H9 (cell line): ENCODE results near the gene LPAR1. TPM values are rescaled to one million over a fixed set of nuclear protein-coding genes. Genes with fewer than 3 reads are reported as not detected.

Source experiments
- DNase-seq: peaks from one replicate; pipeline ENCODE4 v3.0.0-alpha.2; 2017
- H2AFZ ChIP-seq: one replicate; pipeline ENCODE4 v1.6.1; 2013; ENCODE audit warnings: mild to moderate bottlenecking, low read length, control low read depth, moderate library complexity
- H2AK5ac ChIP-seq: 2 replicates; pipeline ENCODE4 v1.6.1; 2013; ENCODE audit warnings: low read length, control low read depth, mixed read lengths; ENCODE audit not compliant: insufficient read length
- H2BK120ac ChIP-seq: one replicate; pipeline ENCODE4 v1.6.1; 2013; ENCODE audit warnings: low read depth, mild to moderate bottlenecking, low read length, control low read depth, inconsistent platforms; ENCODE audit not compliant: poor library complexity, severe bottlenecking
- H2BK12ac ChIP-seq: 2 replicates; pipeline ENCODE4 v1.6.1; 2013; ENCODE audit warnings: low read length, control low read depth, mixed read lengths, low read depth; ENCODE audit not compliant: insufficient read length
- H2BK15ac ChIP-seq: 2 replicates; pipeline ENCODE4 v1.6.1; 2013; ENCODE audit warnings: low read depth, low read length, control low read depth
- H2BK20ac ChIP-seq: one replicate; pipeline ENCODE4 v1.6.1; 2013; ENCODE audit warnings: low read depth, mild to moderate bottlenecking, low read length, control low read depth, inconsistent platforms; ENCODE audit not compliant: poor library complexity, severe bottlenecking
- H2BK5ac ChIP-seq: 2 replicates; pipeline ENCODE4 v1.6.1; 2013; ENCODE audit warnings: low read length, control low read depth, mixed read lengths; ENCODE audit not compliant: insufficient read length
- H3K14ac ChIP-seq: 2 replicates; pipeline ENCODE4 v1.6.1; 2013; ENCODE audit warnings: low read length, control low read depth; ENCODE audit not compliant: insufficient read depth
- H3K18ac ChIP-seq: 2 replicates; pipeline ENCODE4 v1.6.1; 2013; ENCODE audit warnings: low read depth, mild to moderate bottlenecking, mixed read lengths, low read length, control low read depth; ENCODE audit not compliant: insufficient read length
- H3K23ac ChIP-seq: 2 replicates; pipeline ENCODE4 v1.6.1; 2013; ENCODE audit warnings: low read length, control low read depth, mixed read lengths, low read depth; ENCODE audit not compliant: insufficient read length
- H3K23me2 ChIP-seq: 2 replicates; pipeline ENCODE4 v1.6.1; 2013; ENCODE audit warnings: low read depth, mild to moderate bottlenecking, mixed read lengths, low read length, control low read depth; ENCODE audit not compliant: insufficient read length, poor library complexity, severe bottlenecking
- H3K27ac ChIP-seq: 2 replicates; pipeline ENCODE4 v1.5.1; 2013; ENCODE audit warnings: low read length, control low read depth, mixed read lengths, low read depth; ENCODE audit not compliant: insufficient read length
- H3K27me3 ChIP-seq: 2 replicates; pipeline ENCODE4 v1.6.1; 2013; ENCODE audit warnings: low read length, control low read depth, inconsistent platforms; ENCODE audit not compliant: insufficient read depth
- H3K4ac ChIP-seq: 2 replicates; pipeline ENCODE4 v1.6.1; 2013; ENCODE audit warnings: low read depth, mild to moderate bottlenecking, control low read depth, inconsistent platforms, low read length, moderate library complexity
- H3K4me1 ChIP-seq: 2 replicates; pipeline ENCODE4 v1.6.1; 2013; ENCODE audit warnings: low read length, control low read depth, inconsistent platforms; ENCODE audit not compliant: insufficient read depth
- H3K4me2 ChIP-seq: 2 replicates; pipeline ENCODE4 v1.6.1; 2013; ENCODE audit warnings: low read length, control low read depth, mixed read lengths; ENCODE audit not compliant: insufficient read length, insufficient read depth
- H3K56ac ChIP-seq: 2 replicates; pipeline ENCODE4 v1.6.1; 2013; ENCODE audit warnings: low read depth, mild to moderate bottlenecking, mixed read lengths, low read length, control low read depth; ENCODE audit not compliant: insufficient read length
- H3K79me1 ChIP-seq: 2 replicates; pipeline ENCODE4 v1.6.1; 2013; ENCODE audit warnings: low read depth, mild to moderate bottlenecking, moderate library complexity, low read length, control low read depth, inconsistent platforms; ENCODE audit not compliant: insufficient read depth, poor library complexity, severe bottlenecking
- H3K79me2 ChIP-seq: 2 replicates; pipeline ENCODE4 v1.6.1; 2013; ENCODE audit warnings: low read length, control low read depth, inconsistent platforms; ENCODE audit not compliant: insufficient read depth
- H3K9ac ChIP-seq: 2 replicates; pipeline ENCODE4 v1.6.1; 2013; ENCODE audit warnings: low read length, control low read depth, mixed read lengths; ENCODE audit not compliant: insufficient read length; ENCODE audit errors: extremely low read depth
- H3K9me3 ChIP-seq: one replicate; pipeline ENCODE4 v1.6.1; 2013; ENCODE audit warnings: low read depth, low read length, inconsistent platforms; ENCODE audit not compliant: control insufficient read depth
- H3T11ph ChIP-seq: one replicate; pipeline ENCODE4 v1.6.1; 2013; ENCODE audit warnings: mild to moderate bottlenecking, low read length, control low read depth, inconsistent platforms
- H4K20me1 ChIP-seq: one replicate; pipeline ENCODE4 v1.6.1; 2013; ENCODE audit not compliant: control insufficient read depth, insufficient read length, insufficient read depth
- H4K5ac ChIP-seq: 2 replicates; pipeline ENCODE4 v1.6.1; 2013; ENCODE audit warnings: low read depth, mild to moderate bottlenecking, mixed read lengths, low read length, control low read depth; ENCODE audit not compliant: insufficient read length
- H4K8ac ChIP-seq: replicated peaks from 2 replicates; pipeline ENCODE4 v1.6.1; 2013; ENCODE audit warnings: low read length, control low read depth, mixed read lengths, low read depth; ENCODE audit not compliant: insufficient read length
- H4K91ac ChIP-seq: 2 replicates; pipeline ENCODE4 v1.6.1; 2013; ENCODE audit warnings: low read depth, mild to moderate bottlenecking, moderate library complexity, mixed read lengths, low read length, control low read depth; ENCODE audit not compliant: insufficient read length
- H3K27ac Mint-ChIP-seq, 3 experiments: 2 replicates in 2 of 3; 3 replicates in 1 of 3; pipeline ENCODE4 v1.8.0; 2020 to 2021; ENCODE audit warnings: mixed read lengths in 3 of 3, mild to moderate bottlenecking in 1 of 3, moderate library complexity in 1 of 3
- H3K27me3 Mint-ChIP-seq: 2 replicates; pipeline ENCODE4 v1.8.0; 2021; ENCODE audit warnings: low read depth, mild to moderate bottlenecking, moderate library complexity, mixed read lengths
- H3K36me3 Mint-ChIP-seq, 3 experiments: 2 replicates in 2 of 3; 3 replicates in 1 of 3; pipeline ENCODE4 v1.8.0; 2020 to 2021; ENCODE audit warnings: low read depth in 3 of 3, mixed read lengths in 3 of 3; ENCODE audit not compliant: insufficient read depth in 1 of 3
- H3K4me1 Mint-ChIP-seq, 2 experiments: 2 replicates each; pipeline ENCODE4 v1.8.0; 2020; ENCODE audit warnings: mixed read lengths in 2 of 2
- H3K4me3 Mint-ChIP-seq, 2 experiments: 2 replicates in 1 of 2; 3 replicates in 1 of 2; pipeline ENCODE4 v1.8.0; 2020 to 2021; ENCODE audit warnings: mild to moderate bottlenecking in 2 of 2, mixed read lengths in 2 of 2, moderate library complexity in 1 of 2
- H3K9me3 Mint-ChIP-seq, 2 experiments: 2 replicates in 1 of 2; 3 replicates in 1 of 2; pipeline ENCODE4 v1.8.0; 2020; ENCODE audit warnings: mild to moderate bottlenecking in 2 of 2, mixed read lengths in 2 of 2, moderate library complexity in 1 of 2
- WGBS: extraction: QIAGEN DNeasy Blood & Tissue Kit; methylation state at CpG from one replicate; pipeline ENCODE4 v1.1.7; 2013; ENCODE audit warnings: missing lambda C conversion rate, low lambda C conversion rate, mixed read lengths; ENCODE audit not compliant: insufficient read length; ENCODE audit errors: extremely low coverage; 5-methylcytosine and 5-hydroxymethylcytosine counted together
- total RNA-seq: library from RNA; stranded (reverse); gene quantifications from 2 replicates; pipeline ENCODE4 v1.2.1, GENCODE V29; 2021
- TF ChIP-seq, protein P1 (sequence below): fragments of 200-600 bp; sonication (generic); conservative IDR thresholded peaks from 3 replicates; pipeline ENCODE4 v1.8.0; 2021; ENCODE audit warnings: antibody characterized with exemption, mild to moderate bottlenecking

LPAR1 gene
- total RNA-seq, 1 experiment from 2014 or later, result 1.3 TPM

DNA sequence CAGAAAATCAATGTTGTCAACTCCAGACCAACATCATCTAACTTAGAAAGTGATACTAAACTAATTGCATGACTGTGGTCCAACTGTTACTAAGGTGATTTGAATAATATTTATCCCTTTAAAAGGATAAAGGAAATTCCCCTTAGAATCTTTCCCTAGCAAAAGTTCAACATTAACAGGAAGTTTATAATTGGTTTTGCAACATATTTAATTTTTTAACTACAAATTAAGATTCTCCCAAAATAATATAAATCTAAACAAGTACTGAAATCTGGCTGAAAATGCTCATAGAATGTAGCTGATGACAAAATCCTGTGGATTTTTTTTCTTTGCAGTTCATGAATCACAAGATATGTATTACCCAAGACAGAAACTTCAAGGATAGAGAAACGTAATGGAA, 151.4 kb downstream of the LPAR1 start:
- no CpG with 5 or more reads among the region's 1 CpG for WGBS
- Histone ChIP-seq H3K23ac (no peak overlapping the region), H3K27me3 (no peaks in the 10 kb centered on the region), H3K56ac (no peak overlapping the region), H3K4me2 (no peak overlapping the region), H3K14ac (no peak overlapping the region), H2AK5ac (no peak overlapping the region), H3K27ac (no peak overlapping the region), H4K8ac (no peak overlapping the region), H3T11ph (no peak overlapping the region), H4K20me1 (no peaks in the 10 kb centered on the region), H2AFZ (no peak overlapping the region), H3K9me3 (no peaks in the 10 kb centered on the region), H3K79me2 (no peaks in the 10 kb centered on the region), H3K4me1 (no peaks in the 10 kb centered on the region), H4K91ac (no peak overlapping the region), H3K9ac (no peak overlapping the region), H2BK12ac (no peak overlapping the region), H3K79me1 (no peaks in the 10 kb centered on the region), H4K5ac (no peak overlapping the region), H2BK120ac (no peak overlapping the region), H3K4ac (no peak overlapping the region), H3K18ac (no peak overlapping the region), H2BK15ac (no peak overlapping the region), H2BK5ac (no peak overlapping the region), H3K23me2 (no peaks in the 10 kb centered on the region), H2BK20ac (no peak overlapping the region)
- H3K9me3 Mint-ChIP-seq, result no peaks in the 10 kb centered on the region
- TF ChIP-seq, protein P1, sequence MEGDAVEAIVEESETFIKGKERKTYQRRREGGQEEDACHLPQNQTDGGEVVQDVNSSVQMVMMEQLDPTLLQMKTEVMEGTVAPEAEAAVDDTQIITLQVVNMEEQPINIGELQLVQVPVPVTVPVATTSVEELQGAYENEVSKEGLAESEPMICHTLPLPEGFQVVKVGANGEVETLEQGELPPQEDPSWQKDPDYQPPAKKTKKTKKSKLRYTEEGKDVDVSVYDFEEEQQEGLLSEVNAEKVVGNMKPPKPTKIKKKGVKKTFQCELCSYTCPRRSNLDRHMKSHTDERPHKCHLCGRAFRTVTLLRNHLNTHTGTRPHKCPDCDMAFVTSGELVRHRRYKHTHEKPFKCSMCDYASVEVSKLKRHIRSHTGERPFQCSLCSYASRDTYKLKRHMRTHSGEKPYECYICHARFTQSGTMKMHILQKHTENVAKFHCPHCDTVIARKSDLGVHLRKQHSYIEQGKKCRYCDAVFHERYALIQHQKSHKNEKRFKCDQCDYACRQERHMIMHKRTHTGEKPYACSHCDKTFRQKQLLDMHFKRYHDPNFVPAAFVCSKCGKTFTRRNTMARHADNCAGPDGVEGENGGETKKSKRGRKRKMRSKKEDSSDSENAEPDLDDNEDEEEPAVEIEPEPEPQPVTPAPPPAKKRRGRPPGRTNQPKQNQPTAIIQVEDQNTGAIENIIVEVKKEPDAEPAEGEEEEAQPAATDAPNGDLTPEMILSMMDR, result no peak
- no peaks in the 10 kb centered on the region for H3K36me3 Mint-ChIP-seq
- no peak for DNase-seq
- H3K27me3 Mint-ChIP-seq, result no peaks in the 10 kb centered on the region
- no peak overlapping the region for H3K27ac Mint-ChIP-seq
- no peak overlapping the region for H3K4me3 Mint-ChIP-seq
- H3K4me1 Mint-ChIP-seq, result peaks cover 4 to 15% of the 10 kb centered on the region in 2 experiments; a peak in 3 of 4 replicates
